Astrocyte (in vitro differentiated cells and primary cell): Measurements from ENCODE around the gene TNIK.

Experiments used
- EZH2 ChIP-seq: IDR thresholded peaks from 2 replicates; pipeline ENCODE4 v1.6.1; 2012; ENCODE audit warnings: mild to moderate bottlenecking, low read length, inconsistent platforms; ENCODE audit not compliant: insufficient read depth
- TF ChIP-seq, protein P1 (sequence below): IDR thresholded peaks from 2 replicates; pipeline ENCODE4 v1.5.1; 2011; ENCODE audit warnings: low read depth, mild to moderate bottlenecking, inconsistent platforms, low read length, moderate library complexity; ENCODE audit not compliant: insufficient read depth

DNA sequence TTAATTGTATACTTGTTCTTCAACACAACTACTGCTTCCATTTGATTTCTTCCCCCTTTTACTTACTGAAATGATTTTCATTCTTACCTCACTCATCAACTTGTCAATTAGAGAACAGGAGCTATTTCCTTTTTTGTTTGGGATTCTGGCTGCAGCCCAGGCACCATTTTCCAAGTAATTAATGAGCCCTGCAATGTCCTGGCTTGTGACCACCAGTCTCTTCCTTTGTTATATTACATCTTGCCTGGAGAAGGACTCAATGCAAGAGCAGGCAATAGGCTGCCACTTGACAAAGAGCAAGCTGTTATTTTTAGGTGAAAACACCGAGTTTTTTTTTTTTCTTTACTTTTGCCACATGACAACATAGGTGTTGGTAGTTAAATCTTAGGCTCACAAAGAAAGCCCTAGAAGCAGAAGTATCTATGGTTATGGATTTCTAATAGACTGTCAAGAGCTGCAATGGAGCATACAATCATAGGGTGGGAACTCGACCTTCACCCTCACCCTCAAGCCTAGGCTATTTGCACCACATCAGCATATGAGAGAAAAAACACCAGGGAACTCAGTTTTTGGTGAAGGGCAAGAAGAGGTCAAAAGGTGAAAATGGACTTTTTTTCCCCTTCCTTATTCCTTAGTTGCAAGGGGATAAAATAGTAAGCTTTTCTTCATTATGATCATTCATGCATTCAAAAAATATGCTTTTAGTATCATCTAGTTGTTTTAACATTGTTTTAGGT lies 114.9 kb downstream of the TNIK start:
- TF ChIP-seq, protein P1, sequence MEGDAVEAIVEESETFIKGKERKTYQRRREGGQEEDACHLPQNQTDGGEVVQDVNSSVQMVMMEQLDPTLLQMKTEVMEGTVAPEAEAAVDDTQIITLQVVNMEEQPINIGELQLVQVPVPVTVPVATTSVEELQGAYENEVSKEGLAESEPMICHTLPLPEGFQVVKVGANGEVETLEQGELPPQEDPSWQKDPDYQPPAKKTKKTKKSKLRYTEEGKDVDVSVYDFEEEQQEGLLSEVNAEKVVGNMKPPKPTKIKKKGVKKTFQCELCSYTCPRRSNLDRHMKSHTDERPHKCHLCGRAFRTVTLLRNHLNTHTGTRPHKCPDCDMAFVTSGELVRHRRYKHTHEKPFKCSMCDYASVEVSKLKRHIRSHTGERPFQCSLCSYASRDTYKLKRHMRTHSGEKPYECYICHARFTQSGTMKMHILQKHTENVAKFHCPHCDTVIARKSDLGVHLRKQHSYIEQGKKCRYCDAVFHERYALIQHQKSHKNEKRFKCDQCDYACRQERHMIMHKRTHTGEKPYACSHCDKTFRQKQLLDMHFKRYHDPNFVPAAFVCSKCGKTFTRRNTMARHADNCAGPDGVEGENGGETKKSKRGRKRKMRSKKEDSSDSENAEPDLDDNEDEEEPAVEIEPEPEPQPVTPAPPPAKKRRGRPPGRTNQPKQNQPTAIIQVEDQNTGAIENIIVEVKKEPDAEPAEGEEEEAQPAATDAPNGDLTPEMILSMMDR = no peak
- no peak for TF ChIP-seq EZH2
